Mucosa of gallbladder (tissue), 1 donor: ENCODE results near the gene LASP1NB.

Experiments
- DNase-seq: peaks from one replicate; pipeline ENCODE4 v3.0.0-alpha.2; 2020; ENCODE audit warnings: low spot score
- donor health status: DM: no; HTN: no; CAD: no.

Gene LASP1NB

GRCh38 chr17:38925263-38925995, at the start of gene LASP1NB:
Gene LASP1NB (plus strand): TSS chr17:38925614.
- peak; percentile 63 for DNase-seq

GRCh38 chr17:38877130-38877851, 48.1 kb upstream of the LASP1NB start:
- no peak for DNase-seq

- DNase-seq: no peak
These were observed 45.3 kb upstream of the LASP1NB start for GRCh38 chr17:38879878-38880665.

- peak; percentile 80 for DNase-seq
These were observed 43.7 kb upstream of the LASP1NB start for GRCh38 chr17:38881600-38882191.

GRCh38 chr17:38882870-38883269, 42.5 kb upstream of the LASP1NB start:
- DNase-seq: no peak

- no peak for DNase-seq
These were observed 41.6 kb upstream of the LASP1NB start for GRCh38 chr17:38883592-38884526.

- DNase-seq: peak; percentile 59
These were observed 40.2 kb upstream of the LASP1NB start for GRCh38 chr17:38885044-38885727.

GRCh38 chr17:38885728-38886642, 39.4 kb upstream of the LASP1NB start:
- no peak for DNase-seq

- DNase-seq: no peak
These were observed 38.8 kb upstream of the LASP1NB start for GRCh38 chr17:38886643-38887010.

- no peak for DNase-seq
These were observed 36.6 kb upstream of the LASP1NB start for GRCh38 chr17:38888842-38889241.

GRCh38 chr17:38889745-38890409, 35.5 kb upstream of the LASP1NB start:
- no peak for DNase-seq

GRCh38 chr17:38890410-38890746, 35.0 kb upstream of the LASP1NB start:
- DNase-seq: no peak

- no peak for DNase-seq
These were observed 34.0 kb upstream of the LASP1NB start for GRCh38 chr17:38891441-38891840.

- no peak for DNase-seq
These were observed 33.3 kb upstream of the LASP1NB start for GRCh38 chr17:38892083-38892482.

GRCh38 chr17:38892620-38893019, 32.8 kb upstream of the LASP1NB start:
- no peak for DNase-seq

- DNase-seq: no peak
These were observed 32.3 kb upstream of the LASP1NB start for GRCh38 chr17:38893113-38893512.

- peak; percentile 51 for DNase-seq
These were observed 31.8 kb upstream of the LASP1NB start for GRCh38 chr17:38893607-38894006.

- DNase-seq: no peak
These were observed 31.1 kb upstream of the LASP1NB start for GRCh38 chr17:38894276-38894675.
